GM12892 (cell line): Measurements from ENCODE around the gene GNB1L.

Experiments
- POLR2A ChIP-seq: IDR thresholded peaks from 2 replicates; pipeline ENCODE4 v1.6.1; 2011; ENCODE audit warnings: low read depth, low read length, control low read depth
- POLR2AphosphoS5 ChIP-seq: IDR thresholded peaks from 2 replicates; pipeline ENCODE4 v1.6.1; 2011; ENCODE audit warnings: low read depth, low read length, control low read depth
- TAF1 ChIP-seq: IDR thresholded peaks from 2 replicates; pipeline ENCODE4 v1.6.1; 2011; ENCODE audit warnings: low read depth, mild to moderate bottlenecking, control low read depth, low read length, borderline replicate concordance

DNA sequence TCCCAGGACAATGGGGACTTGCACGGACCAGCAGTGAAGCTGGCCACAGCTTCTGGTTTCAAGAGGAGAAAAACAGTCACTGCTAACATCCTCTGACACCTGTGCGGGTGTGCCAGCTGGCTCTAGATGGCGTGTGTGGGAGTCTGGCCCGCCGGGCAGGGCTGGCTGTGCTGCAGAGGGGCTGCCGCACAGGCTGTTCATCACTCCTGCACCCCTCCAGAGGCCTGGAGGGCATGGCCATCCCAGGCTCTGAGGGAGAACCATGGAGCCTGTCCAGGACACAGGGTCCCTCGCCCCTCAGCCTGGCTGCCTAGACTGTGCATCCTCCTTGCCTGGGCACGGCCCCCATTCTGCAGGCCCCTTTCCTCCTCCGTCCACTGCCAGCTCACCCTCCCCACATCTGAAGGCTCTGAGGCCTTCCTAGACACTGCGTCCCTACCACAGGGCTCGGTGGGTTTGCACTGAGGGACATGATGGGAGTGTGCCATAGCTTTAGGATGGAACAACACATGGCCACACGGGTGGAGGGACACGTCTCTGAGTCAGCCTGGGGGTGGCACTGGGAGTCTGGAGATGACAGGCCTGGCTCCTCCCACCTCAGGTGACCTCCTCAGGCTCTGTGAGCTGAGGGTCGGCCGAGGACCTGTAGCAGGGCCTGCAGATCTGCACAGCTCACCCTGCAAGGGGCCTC lies 42.1 kb upstream of the GNB1L start:
- TF ChIP-seq POLR2A, result no peak
- no peak for TF ChIP-seq POLR2AphosphoS5
- TF ChIP-seq TAF1, result no peak
